T-helper 2 cell treated with Interferon-gamma antibody and Interleukin-4, amounts not matched to agents 100 ng/mL and 5 ng/mL, for 36 hours (primary cell): ENCODE results near the gene SPTBN1. TPM values are rescaled to one million over a fixed set of nuclear protein-coding genes. Genes with fewer than 3 reads are reported as not detected.

Experiments used
- intact Hi-C: fragments of 100-400 bp; cut with micrococcal nuclease; formaldehyde crosslinking; loops from one replicate; pipeline ENCODE4 v1.15.1; 2023
- total RNA-seq: library from RNA; stranded (reverse); gene quantifications from 2 replicates; pipeline ENCODE4 v1.2.3, GENCODE V29; 2022

SPTBN1 gene
- total RNA-seq, 1 donor from 2014 or later, result 172 TPM

DNA sequence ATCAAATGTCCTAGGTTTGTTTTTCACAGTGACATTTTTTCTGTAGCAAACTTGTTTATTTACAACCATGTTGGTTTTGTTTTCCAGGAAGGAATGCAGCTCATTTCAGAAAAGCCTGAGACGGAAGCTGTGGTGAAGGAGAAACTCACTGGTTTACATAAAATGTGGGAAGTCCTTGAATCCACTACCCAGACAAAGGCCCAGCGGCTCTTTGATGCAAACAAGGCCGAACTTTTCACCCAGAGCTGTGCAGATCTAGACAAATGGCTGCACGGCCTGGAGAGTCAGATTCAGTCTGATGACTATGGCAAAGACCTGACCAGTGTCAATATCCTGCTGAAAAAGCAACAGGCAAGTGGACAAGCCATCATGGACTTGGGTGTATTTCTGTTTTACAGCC is 188.1 kb downstream of the SPTBN1 start:
- intact Hi-C loops, result no loop called here

- intact Hi-C loops, result no loop called here
These were observed 190.2 kb downstream of the SPTBN1 start for GRCh38 chr2:54646170-54646927.

DNA sequence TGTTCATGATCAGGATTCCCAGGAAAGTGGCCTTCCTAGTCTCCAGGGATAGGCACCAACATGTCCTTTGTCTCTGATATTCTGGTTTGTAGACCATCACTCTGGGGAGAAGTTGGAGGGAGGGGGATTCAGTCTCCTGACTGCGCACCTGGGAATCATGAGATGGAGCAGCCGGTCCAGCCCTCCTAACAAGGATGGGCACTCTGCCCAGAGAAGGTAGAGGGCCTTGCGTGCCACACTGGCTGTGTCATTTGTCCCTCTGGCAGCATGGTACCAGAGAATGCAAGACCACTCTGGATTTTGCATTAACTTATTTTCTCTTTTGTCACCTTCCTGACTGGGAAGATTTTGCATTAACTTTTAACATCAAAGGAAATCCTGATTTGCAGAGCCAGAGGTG is 192.1 kb downstream of the SPTBN1 start:
- intact Hi-C loops, result no loop called here

GRCh38 chr2:54649191-54649590 is 193.1 kb downstream of the SPTBN1 start:
- intact Hi-C loops, result no loop called here

GRCh38 chr2:54649633-54650032 is 193.5 kb downstream of the SPTBN1 start:
- intact Hi-C loops, result no loop called here

DNA sequence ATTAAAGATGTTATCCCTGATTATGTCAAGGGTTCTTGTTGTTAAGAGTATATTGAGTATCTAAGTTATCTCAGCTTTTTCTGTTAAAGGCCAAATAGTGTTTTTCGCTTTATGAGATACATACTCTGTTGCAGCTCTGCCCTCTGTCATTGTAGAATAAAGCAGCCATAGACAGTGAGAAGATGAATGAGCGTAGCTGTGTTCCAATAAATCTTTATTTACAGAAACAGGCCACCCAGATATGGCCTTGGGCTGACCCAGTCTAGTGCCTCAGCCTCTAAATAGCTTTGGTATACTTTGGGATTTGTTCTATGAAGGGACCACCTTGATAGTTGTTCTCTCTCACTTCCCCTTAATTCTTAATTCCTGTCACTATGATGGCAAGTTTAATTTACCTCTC is 194.5 kb downstream of the SPTBN1 start:
- intact Hi-C loops, result no loop called here

DNA sequence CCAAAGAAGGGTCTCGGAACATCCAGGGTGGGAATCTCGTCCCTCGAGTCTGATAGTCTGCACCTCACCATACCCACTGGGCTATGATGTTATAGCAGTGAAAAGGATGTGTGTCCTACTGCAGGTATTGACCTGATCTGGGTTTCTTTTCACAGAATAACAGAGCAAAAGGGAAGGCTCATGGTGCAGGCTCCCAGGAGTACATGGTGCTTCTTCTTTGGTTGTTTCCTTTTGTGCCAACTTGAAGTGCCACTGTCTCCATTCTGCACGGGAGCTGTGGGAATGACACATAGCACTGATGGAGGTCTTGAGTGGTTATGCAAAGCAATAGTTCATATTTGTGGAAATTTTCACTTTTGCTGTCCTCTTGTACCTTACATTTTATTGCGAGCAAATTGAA is 195.2 kb downstream of the SPTBN1 start:
- intact Hi-C loops, result no loop called here

DNA sequence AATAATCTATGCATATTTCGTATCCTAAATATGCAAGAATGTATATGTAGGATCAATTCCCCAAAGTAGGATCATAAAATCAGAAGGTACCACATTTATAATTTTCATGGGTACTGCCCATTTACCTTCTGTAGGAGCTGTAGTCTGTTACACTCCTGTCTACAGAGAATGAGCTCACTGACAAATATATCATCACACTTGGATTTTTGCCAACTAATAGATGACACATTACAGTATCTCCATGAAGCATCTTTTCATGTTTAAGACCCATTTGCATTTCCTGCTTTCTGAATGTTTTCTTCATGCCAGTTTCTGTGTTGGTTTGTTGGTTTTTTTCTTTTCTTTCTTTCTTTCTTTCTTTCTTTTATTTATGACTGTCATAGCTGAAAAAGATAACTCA is 196.4 kb downstream of the SPTBN1 start:
- intact Hi-C loops, result no loop called here

DNA sequence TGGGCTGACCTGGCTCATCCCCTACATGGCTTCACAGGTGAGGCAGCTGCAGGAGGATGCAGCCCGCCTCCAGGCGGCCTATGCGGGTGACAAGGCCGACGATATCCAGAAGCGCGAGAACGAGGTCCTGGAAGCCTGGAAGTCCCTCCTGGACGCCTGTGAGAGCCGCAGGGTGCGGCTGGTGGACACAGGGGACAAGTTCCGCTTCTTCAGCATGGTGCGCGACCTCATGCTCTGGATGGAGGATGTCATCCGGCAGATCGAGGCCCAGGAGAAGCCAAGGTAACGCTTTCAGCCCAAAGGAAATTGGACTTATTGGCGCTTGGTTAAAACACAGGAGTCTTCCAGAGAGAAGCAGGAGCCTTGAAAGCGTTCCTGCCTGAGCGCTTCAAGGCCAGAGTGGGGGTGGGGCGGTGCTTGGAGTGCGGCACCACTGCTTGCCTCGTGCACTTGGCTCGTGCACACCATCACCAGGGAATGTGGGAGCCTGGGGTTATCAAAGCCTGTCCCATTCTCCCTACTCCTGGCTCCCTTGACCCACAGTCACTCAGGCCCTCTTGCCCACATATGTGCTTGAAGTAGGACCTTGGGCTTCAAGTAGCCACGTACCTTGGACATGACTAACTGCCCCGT is 197.6 kb downstream of the SPTBN1 start:
- intact Hi-C loops, result no loop called here

- intact Hi-C loops, result loop anchor here (5.0 kb wide), 1 partner anchor 133 kb away; no protein-coding TSS in a partner anchor
These were observed 199.1 kb downstream of the SPTBN1 start for GRCh38 chr2:54655046-54655809.

GRCh38 chr2:54656863-54657262 is 200.7 kb downstream of the SPTBN1 start:
- intact Hi-C loops, result loop anchor here (2.0 to 5.0 kb wide), 2 partner anchors 48 to 135 kb away; no protein-coding TSS in a partner anchor

GRCh38 chr2:54657664-54658083 is 201.5 kb downstream of the SPTBN1 start:
- intact Hi-C loops, result loop anchor here (2.0 to 5.0 kb wide), 2 partner anchors 47 to 135 kb away; no protein-coding TSS in a partner anchor

- intact Hi-C loops, result loop anchor here (5.0 kb wide), 1 partner anchor 136 kb away; no protein-coding TSS in a partner anchor
These were observed 202.5 kb downstream of the SPTBN1 start for GRCh38 chr2:54658564-54659071.

DNA sequence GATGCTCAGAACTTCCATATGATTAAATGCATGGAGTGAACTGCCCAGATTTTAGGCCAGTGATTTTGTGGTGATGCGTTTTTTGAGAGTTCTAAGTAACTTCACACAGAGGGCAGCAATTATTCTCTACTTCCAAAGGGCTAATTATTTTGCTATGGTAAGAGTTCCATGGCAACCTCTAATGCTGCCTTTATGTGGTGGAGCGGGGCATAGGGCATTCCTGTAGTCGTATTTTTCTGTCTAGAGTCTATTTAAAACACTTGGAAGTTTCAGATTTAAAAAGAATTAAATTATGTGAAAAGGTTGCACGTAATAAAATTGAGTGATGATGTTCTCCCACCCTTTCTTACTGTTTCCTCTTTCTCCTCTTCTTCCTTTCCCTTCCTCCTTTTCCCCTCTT is 203.4 kb downstream of the SPTBN1 start:
- intact Hi-C loops, result loop anchor here (5.0 kb wide), 1 partner anchor 137 kb away; no protein-coding TSS in a partner anchor

- intact Hi-C loops, result no loop called here
These were observed 204.6 kb downstream of the SPTBN1 start for GRCh38 chr2:54660752-54661151.

- intact Hi-C loops, result no loop called here
These were observed 207.4 kb downstream of the SPTBN1 start for GRCh38 chr2:54663424-54664030.

DNA sequence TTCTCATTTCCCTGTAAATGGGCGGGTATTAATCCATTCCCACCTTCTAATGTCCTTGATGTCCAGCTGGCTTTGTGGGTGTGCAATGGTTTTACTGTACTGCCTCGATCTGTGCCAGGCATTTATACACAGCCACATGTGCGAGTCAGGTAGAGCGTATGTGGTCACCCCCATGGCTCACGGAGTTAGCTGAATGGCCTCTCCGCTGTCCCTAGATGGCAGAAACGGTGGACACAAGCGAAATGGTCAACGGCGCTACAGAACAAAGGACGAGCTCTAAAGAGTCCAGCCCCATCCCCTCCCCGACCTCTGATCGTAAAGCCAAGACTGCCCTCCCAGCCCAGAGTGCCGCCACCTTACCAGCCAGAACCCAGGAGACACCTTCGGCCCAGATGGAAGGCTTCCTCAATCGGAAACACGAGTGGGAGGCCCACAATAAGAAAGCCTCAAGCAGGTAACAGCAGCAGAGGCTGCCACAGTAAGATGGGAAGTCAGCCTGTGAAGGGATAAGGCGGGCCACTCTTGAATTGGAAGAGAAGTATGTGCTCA is 208.2 kb downstream of the SPTBN1 start:
- intact Hi-C loops, result no loop called here

DNA sequence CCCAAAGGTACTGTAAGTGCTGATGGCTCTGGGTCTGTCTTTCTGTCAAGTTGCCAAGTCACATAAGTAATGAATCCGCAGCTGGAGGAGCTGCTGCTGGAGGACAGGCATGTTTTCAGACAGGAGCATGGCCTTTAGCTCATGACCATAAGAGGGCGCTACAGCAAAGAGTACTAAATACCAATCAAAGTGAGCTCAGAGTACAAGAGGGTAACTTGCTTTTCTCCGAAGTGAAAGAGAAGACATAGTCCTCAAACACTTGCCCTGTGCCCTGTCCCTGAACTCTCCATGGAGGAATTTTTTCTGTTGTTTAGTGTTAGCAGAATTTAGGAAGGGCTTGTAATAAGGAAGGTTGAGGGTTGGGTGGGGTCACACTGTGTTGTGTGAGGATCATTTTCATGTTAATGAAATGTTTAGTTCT is 209.3 kb downstream of the SPTBN1 start:
- intact Hi-C loops, result loop anchor here (1.0 to 5.0 kb wide), 2 partner anchors 39 to 172 kb away; no protein-coding TSS in a partner anchor

DNA sequence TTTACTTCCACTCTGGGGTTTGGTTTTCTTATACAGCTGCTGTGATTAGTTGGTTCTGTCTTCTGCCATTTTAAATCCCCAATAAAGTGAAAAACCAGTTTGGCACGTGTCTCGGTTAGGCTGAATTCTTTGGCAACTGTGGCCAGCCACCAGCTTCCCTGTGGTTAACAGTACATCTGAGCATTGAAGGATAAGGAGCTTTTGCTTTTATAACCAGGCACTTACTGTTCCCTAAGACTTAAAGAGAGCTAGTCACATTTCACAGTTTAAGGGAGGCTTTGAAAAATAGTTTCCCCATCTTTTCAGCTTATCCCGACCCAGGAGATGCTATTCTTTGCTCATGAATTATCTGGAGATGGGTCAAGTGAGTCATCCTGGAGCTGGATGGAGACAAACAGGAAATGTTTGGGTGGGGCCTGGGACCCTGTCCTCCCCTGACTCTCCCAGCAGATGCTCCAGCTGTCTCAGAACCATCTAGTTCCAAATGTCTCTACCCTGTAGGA is 210.1 kb downstream of the SPTBN1 start:
- intact Hi-C loops, result loop anchor here (5.0 kb wide), 1 partner anchor 171 kb away; no protein-coding TSS in a partner anchor

GRCh38 chr2:54666634-54667265 is 210.6 kb downstream of the SPTBN1 start:
- intact Hi-C loops, result loop anchor here (5.0 kb wide), 1 partner anchor 171 kb away; no protein-coding TSS in a partner anchor
